Neural cell (in vitro differentiated cells): ENCODE results near the gene CCNY.

Source experiments
- TAF1 ChIP-seq: IDR thresholded peaks from 2 replicates; pipeline ENCODE4 v1.6.1; 2012; ENCODE audit warnings: low read depth
- TF ChIP-seq, protein P1 (sequence below): fragments of 450-650 bp; IDR thresholded peaks from 2 replicates; pipeline ENCODE4 v1.5.1; 2014; ENCODE audit warnings: antibody characterized with exemption, mild to moderate bottlenecking, moderate library complexity; ENCODE audit not compliant: poor library complexity, severe bottlenecking
- TF ChIP-seq, protein P2 (sequence below): IDR thresholded peaks from 2 replicates; pipeline ENCODE4 v1.6.1; 2012; ENCODE audit warnings: borderline replicate concordance

DNA sequence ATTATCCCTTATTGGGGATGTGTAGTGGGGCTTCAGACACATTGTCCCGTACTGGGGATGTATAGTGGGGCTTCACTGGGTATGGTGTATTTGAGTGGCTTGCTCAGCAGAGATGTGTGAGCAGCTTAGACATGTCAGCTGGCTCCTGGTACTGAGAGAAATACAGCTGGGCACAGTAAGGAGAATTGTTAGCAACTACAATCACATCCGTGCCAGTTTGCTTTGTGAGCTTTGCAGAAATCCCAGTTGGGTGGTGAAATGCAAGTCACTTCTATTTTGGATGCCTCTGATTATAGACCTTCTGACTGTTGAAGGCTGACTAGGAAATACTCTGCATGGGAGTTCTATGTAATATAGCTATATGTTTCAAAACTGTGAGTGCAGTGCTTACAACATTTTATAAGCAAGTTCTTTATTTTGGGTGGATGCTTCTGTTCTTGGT, 10.8 kb downstream of the CCNY start:
- TF ChIP-seq, protein P1, sequence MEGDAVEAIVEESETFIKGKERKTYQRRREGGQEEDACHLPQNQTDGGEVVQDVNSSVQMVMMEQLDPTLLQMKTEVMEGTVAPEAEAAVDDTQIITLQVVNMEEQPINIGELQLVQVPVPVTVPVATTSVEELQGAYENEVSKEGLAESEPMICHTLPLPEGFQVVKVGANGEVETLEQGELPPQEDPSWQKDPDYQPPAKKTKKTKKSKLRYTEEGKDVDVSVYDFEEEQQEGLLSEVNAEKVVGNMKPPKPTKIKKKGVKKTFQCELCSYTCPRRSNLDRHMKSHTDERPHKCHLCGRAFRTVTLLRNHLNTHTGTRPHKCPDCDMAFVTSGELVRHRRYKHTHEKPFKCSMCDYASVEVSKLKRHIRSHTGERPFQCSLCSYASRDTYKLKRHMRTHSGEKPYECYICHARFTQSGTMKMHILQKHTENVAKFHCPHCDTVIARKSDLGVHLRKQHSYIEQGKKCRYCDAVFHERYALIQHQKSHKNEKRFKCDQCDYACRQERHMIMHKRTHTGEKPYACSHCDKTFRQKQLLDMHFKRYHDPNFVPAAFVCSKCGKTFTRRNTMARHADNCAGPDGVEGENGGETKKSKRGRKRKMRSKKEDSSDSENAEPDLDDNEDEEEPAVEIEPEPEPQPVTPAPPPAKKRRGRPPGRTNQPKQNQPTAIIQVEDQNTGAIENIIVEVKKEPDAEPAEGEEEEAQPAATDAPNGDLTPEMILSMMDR, result no peak
- no peak for TF ChIP-seq TAF1
- TF ChIP-seq, protein P2, sequence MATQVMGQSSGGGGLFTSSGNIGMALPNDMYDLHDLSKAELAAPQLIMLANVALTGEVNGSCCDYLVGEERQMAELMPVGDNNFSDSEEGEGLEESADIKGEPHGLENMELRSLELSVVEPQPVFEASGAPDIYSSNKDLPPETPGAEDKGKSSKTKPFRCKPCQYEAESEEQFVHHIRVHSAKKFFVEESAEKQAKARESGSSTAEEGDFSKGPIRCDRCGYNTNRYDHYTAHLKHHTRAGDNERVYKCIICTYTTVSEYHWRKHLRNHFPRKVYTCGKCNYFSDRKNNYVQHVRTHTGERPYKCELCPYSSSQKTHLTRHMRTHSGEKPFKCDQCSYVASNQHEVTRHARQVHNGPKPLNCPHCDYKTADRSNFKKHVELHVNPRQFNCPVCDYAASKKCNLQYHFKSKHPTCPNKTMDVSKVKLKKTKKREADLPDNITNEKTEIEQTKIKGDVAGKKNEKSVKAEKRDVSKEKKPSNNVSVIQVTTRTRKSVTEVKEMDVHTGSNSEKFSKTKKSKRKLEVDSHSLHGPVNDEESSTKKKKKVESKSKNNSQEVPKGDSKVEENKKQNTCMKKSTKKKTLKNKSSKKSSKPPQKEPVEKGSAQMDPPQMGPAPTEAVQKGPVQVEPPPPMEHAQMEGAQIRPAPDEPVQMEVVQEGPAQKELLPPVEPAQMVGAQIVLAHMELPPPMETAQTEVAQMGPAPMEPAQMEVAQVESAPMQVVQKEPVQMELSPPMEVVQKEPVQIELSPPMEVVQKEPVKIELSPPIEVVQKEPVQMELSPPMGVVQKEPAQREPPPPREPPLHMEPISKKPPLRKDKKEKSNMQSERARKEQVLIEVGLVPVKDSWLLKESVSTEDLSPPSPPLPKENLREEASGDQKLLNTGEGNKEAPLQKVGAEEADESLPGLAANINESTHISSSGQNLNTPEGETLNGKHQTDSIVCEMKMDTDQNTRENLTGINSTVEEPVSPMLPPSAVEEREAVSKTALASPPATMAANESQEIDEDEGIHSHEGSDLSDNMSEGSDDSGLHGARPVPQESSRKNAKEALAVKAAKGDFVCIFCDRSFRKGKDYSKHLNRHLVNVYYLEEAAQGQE, result no peak
